Mononuclear cell (primary cell): ENCODE results near the gene GSPT1. TPM values are rescaled to one million over a fixed set of nuclear protein-coding genes. Genes with fewer than 3 reads are reported as not detected.
"Not testable (repeated sequence)": the region's sequence is repeated elsewhere in the genome, so short reads cannot be mapped to it uniquely, and the experiment has no call there.

Source experiments
- H3K27me3 ChIP-seq: 2 replicates; pipeline ENCODE4 v1.6.0; 2011; ENCODE audit warnings: low read length, control low read depth; ENCODE audit not compliant: insufficient read depth
- H3K4me1 ChIP-seq: 2 replicates; pipeline ENCODE4 v1.5.1; 2011; ENCODE audit warnings: mild to moderate bottlenecking, low read length, control low read depth; ENCODE audit not compliant: insufficient read depth
- H3K4me3 ChIP-seq: 2 replicates; pipeline ENCODE4 v1.5.1; 2011; ENCODE audit warnings: mild to moderate bottlenecking, low read length, moderate library complexity
- H3K9me3 ChIP-seq: 2 replicates; pipeline ENCODE4 v1.5.1; 2011; ENCODE audit warnings: low read depth, mild to moderate bottlenecking, control low read depth, low read length
- total RNA-seq: library from RNA; depleted of rRNA; stranded (reverse); fragments of >200 nt; gene quantifications from one replicate; pipeline ENCODE4 v1.2.3, GENCODE V29; 2012

The GSPT1 gene
- total RNA-seq, 1 donor: 117 TPM

DNA sequence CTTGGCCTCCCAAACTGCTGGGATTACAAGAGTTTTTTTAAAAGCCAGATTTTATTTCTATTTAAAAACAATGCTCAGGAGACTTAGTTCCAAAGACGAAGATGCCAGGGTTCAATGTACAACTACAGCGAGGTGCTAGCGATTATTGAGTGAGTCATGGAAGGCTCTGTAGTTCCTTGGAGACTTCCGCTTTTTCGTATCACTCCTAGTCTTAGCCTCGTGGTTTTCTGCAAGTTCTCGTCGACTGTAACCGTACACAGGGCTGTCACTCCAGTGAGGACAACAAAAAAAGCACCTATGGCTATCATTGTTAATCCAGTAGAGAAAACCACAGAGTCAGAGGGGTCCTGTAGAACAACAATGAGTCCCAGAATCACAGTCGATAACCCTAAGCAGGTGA is 96.0 kb downstream of the GSPT1 start:
- H3K27me3 ChIP-seq: no peaks in the 10 kb centered on the region
- no peak overlapping the region for H3K4me3 ChIP-seq
- H3K4me1 ChIP-seq: peaks cover 46% of the 10 kb centered on the region
- H3K9me3 ChIP-seq: no peaks in the 10 kb centered on the region

DNA sequence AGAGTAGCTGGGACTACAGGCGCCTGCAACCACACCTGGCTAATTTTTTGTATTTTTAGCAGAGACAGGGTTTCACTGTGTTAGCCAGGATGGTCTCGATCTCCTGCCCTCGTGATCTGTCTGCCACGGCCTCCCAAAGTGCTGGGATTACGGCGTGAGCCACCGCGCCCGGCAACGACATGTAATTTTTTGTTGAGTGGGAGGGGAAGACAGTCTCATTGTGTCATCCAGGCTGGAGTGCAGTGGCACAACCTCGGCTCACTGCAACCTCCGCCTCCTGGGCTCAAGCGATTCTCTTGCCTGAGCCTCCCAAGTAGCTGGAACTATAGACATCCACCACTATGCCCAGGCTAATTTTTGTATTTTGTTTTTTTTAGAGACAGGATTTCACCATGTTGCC is 96.8 kb downstream of the GSPT1 start:
- H3K4me1 ChIP-seq: peaks cover 46% of the 10 kb centered on the region
- H3K27me3 ChIP-seq, H3K4me3 ChIP-seq, H3K9me3 ChIP-seq: not testable (repeated sequence)

Other genes starting within 250 kb of the GSPT1 start
- 115 TPM for gene SNN, start 247.5 kb downstream of the GSPT1 start, total RNA-seq
- 75.8 TPM for gene TXNDC11, start 173.1 kb downstream of the GSPT1 start, total RNA-seq
- 107 TPM for gene ZC3H7A, start 118.7 kb downstream of the GSPT1 start, total RNA-seq
- gene RSL1D1, start 64.4 kb downstream of the GSPT1 start, total RNA-seq: 239 TPM
- gene NPIPB2, start 26.1 kb upstream of the GSPT1 start, total RNA-seq: 6.0 TPM
- gene TNFRSF17, start 49.3 kb upstream of the GSPT1 start, total RNA-seq: 0.21 TPM
- gene SNX29, start 60.8 kb upstream of the GSPT1 start, total RNA-seq: 35.9 TPM